ENCODE data around the gene FHL5.

Gene FHL5

GRCh38 chr6:96656567-96656966 lies 93.6 kb downstream of the FHL5 start:
- no peak for TF ChIP-seq CTCF (IDR thresholded peaks at IDR 0.05)
- TF ChIP-seq ZFX (IDR thresholded peaks at IDR 0.05; ENCODE audit: borderline replicate concordance), result no peak
- no peak overlapping the region for H3K27ac ChIP-seq

- H3K27ac ChIP-seq, result no peak overlapping the region
- TF ChIP-seq CTCF (IDR thresholded peaks at IDR 0.05) (no peak), ZFX (IDR thresholded peaks at IDR 0.05; ENCODE audit: borderline replicate concordance) (no peak)
Observed at GRCh38 chr6:96657344-96657743, 94.4 kb downstream of the FHL5 start.

GRCh38 chr6:96659084-96659845 lies 96.3 kb downstream of the FHL5 start:
- no peak overlapping the region for H3K27ac ChIP-seq
- no peak for TF ChIP-seq ZFX (IDR thresholded peaks at IDR 0.05; ENCODE audit: borderline replicate concordance)
- no peak for TF ChIP-seq CTCF (IDR thresholded peaks at IDR 0.05)
